Smooth muscle cell of bladder (primary cell): ENCODE data around the gene RNASEH1. TPM values are rescaled to one million over a fixed set of nuclear protein-coding genes. Genes with fewer than 3 reads are reported as not detected.

Source experiments
- total RNA-seq: library from RNA; depleted of rRNA; stranded (reverse); fragments of >200 nt; gene quantifications from 2 replicates; pipeline ENCODE4 v1.2.3, GENCODE V29; 2014

The RNASEH1 gene, protein sequence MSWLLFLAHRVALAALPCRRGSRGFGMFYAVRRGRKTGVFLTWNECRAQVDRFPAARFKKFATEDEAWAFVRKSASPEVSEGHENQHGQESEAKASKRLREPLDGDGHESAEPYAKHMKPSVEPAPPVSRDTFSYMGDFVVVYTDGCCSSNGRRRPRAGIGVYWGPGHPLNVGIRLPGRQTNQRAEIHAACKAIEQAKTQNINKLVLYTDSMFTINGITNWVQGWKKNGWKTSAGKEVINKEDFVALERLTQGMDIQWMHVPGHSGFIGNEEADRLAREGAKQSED
- total RNA-seq = 33.2 and 38.4 TPM in 2 replicates

GRCh38 chr2:3558205-3559014 lies at the start of gene RNASEH1:
Gene RNASEH1, minus strand, starts transcription at chr2:3558333. Its CDS starts 73 bp downstream, at chr2:3558260.

DNA sequence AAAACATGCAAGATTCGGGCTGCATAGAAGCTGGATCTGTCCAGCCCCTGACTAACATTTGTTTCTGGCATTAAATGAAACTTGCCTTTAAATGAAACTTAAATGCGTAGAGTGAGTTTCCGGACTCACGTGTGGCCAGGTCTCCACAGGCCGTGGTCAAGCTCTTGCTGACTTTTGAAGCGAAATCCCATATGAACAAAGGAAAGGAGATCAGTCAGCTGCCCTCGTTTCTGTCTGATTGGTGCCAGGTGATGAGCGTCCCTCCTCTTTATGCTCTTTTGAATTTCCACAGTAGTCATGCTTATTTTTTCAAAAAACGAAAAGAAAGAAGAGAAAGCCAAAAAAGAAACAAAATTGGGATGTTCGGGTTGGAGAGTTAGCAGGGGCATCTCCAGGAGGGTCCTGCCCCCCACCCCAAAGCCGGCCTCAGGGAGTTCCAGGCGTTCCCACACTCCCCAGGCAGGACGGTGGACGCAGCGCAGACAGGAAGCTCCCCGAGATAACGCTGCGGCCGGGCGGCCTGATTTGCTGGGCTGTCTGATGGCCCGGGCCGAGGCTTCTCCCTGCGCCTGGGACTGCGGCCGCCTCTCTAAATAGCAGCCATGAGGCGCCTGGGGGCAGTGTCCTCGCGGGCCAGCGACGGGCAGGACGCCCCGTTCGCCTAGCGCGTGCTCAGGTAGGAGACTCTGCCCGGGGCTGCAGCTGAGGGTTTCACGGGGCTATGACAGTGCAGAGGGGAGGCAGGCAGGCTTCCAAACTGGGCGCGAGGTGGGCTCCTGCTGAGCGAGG lies 36.6 kb upstream of the RNASEH1 start, which contains the start of gene COLEC11:
Gene COLEC11, plus strand, starts transcription at position 620 of the 789 bp plus-strand sequence. CDS start 9,229 bp downstream, outside the sequence.

GRCh38 chr2:3519255-3520205 lies 38.6 kb downstream of the RNASEH1 start, which contains the start of gene ADI1:
Gene ADI1, minus strand, starts transcription at chr2:3519531. Its CDS starts 44 bp downstream, at chr2:3519487.

Other genes with a start within 250 kb of the RNASEH1 start
- gene EIPR1, start 180.5 kb downstream of the RNASEH1 start, total RNA-seq = 23.4 and 28.4 TPM in 2 replicates
- 52.3 and 68.3 TPM in 2 replicates for gene TRAPPC12, start 178.6 kb downstream of the RNASEH1 start, total RNA-seq
- gene ADI1, start 38.8 kb downstream of the RNASEH1 start, total RNA-seq = 36.9 and 39.7 TPM in 2 replicates
- gene RPS7, start 16.9 kb upstream of the RNASEH1 start, total RNA-seq = 1,395 and 1,847 TPM in 2 replicates
- gene COLEC11, start 36.8 kb upstream of the RNASEH1 start, total RNA-seq = 0.57 and 1.4 TPM in 2 replicates
- gene ALLC, start 99.9 kb upstream of the RNASEH1 start, total RNA-seq = not detected in 2 replicates
- not detected in 2 replicates for gene DCDC2C, start 145.2 kb upstream of the RNASEH1 start, total RNA-seq